ENCODE results near the gene FXN.

The FXN gene

DNA sequence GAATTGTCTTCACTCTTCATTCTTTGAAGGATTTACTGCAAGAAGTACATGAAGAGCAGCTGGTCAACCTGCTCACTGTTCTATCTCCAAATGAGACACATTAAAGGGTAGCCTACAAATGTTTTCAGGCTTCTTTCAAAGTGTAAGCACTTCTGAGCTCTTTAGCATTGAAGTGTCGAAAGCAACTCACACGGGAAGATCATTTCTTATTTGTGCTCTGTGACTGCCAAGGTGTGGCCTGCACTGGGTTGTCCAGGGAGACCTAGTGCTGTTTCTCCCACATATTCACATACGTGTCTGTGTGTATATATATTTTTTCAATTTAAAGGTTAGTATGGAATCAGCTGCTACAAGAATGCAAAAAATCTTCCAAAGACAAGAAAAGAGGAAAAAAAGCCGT, 37.6 kb downstream of the FXN start:
- no peak overlapping the region for H3K4me3 ChIP-seq (ENCODE audit: control insufficient read depth, low read depth, low read length)
- TF ChIP-seq, protein P1, sequence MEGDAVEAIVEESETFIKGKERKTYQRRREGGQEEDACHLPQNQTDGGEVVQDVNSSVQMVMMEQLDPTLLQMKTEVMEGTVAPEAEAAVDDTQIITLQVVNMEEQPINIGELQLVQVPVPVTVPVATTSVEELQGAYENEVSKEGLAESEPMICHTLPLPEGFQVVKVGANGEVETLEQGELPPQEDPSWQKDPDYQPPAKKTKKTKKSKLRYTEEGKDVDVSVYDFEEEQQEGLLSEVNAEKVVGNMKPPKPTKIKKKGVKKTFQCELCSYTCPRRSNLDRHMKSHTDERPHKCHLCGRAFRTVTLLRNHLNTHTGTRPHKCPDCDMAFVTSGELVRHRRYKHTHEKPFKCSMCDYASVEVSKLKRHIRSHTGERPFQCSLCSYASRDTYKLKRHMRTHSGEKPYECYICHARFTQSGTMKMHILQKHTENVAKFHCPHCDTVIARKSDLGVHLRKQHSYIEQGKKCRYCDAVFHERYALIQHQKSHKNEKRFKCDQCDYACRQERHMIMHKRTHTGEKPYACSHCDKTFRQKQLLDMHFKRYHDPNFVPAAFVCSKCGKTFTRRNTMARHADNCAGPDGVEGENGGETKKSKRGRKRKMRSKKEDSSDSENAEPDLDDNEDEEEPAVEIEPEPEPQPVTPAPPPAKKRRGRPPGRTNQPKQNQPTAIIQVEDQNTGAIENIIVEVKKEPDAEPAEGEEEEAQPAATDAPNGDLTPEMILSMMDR (conservative IDR thresholded peaks at IDR 0.05; ENCODE audit: control insufficient read depth, insufficient read depth, low read depth, low read length) = no peak
- no peak for DNase-seq (ENCODE audit: low read depth)

DNA sequence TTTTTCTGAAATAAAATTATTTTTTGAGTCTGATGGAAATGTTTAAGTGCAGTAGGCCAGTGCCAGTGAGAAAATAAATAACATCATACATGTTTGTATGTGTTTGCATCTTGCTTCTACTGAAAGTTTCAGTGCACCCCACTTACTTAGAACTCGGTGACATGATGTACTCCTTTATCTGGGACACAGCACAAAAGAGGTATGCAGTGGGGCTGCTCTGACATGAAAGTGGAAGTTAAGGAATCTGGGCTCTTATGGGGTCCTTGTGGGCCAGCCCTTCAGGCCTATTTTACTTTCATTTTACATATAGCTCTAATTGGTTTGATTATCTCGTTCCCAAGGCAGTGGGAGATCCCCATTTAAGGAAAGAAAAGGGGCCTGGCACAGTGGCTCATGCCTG, 39.2 kb downstream of the FXN start:
- H3K4me3 ChIP-seq (ENCODE audit: control insufficient read depth, low read depth, low read length) = no peak overlapping the region
- TF ChIP-seq, protein P1 (conservative IDR thresholded peaks at IDR 0.05; ENCODE audit: control insufficient read depth, insufficient read depth, low read depth, low read length) = no peak
- DNase-seq (ENCODE audit: low read depth) = no peak

DNA sequence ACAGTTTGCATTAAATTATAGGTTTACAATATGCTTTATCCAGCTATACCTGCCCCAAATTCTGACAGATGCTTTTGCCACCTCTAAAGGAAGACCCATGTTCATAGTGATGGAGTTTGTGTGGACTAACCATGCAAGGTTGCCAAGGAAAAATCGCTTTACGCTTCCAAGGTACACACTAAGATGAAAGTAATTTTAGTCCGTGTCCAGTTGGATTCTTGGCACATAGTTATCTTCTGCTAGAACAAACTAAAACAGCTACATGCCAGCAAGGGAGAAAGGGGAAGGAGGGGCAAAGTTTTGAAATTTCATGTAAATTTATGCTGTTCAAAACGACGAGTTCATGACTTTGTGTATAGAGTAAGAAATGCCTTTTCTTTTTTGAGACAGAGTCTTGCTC, 41.0 kb downstream of the FXN start:
- TF ChIP-seq, protein P1 (conservative IDR thresholded peaks at IDR 0.05; ENCODE audit: control insufficient read depth, insufficient read depth, low read depth, low read length) = no peak
- DNase-seq (ENCODE audit: low read depth) = no peak
- no peak overlapping the region for H3K4me3 ChIP-seq (ENCODE audit: control insufficient read depth, low read depth, low read length)

DNA sequence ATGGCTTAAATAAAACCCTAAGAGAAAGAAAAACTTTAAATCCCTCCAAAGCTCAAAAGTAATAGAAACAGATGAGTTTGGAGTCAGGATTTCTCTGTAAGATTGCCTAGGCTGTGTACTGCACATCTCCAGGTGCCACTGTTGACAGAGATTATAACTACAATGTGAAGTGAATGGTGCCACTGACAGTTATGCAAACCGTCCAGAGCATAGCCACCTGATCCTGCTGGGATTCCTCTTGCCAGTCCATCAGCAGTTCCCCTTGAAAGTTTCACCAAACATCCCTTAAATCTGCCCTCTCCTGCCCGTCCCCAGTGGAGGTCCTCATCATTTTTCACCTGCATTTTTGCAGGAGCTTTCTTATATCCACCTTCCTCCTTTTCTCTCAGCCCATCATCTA, 42.5 kb downstream of the FXN start:
- no peak overlapping the region for H3K4me3 ChIP-seq (ENCODE audit: control insufficient read depth, low read depth, low read length)
- TF ChIP-seq, protein P1 (conservative IDR thresholded peaks at IDR 0.05; ENCODE audit: control insufficient read depth, insufficient read depth, low read depth, low read length) = no peak
- DNase-seq (ENCODE audit: low read depth) = no peak

- no peak overlapping the region for H3K4me3 ChIP-seq (ENCODE audit: control insufficient read depth, low read depth, low read length)
- TF ChIP-seq, protein P1 (conservative IDR thresholded peaks at IDR 0.05; ENCODE audit: control insufficient read depth, insufficient read depth, low read depth, low read length) = no peak
- DNase-seq (ENCODE audit: low read depth) = peak; percentile 65
These were observed 43.0 kb downstream of the FXN start for GRCh38 chr9:69078581-69078980.

DNA sequence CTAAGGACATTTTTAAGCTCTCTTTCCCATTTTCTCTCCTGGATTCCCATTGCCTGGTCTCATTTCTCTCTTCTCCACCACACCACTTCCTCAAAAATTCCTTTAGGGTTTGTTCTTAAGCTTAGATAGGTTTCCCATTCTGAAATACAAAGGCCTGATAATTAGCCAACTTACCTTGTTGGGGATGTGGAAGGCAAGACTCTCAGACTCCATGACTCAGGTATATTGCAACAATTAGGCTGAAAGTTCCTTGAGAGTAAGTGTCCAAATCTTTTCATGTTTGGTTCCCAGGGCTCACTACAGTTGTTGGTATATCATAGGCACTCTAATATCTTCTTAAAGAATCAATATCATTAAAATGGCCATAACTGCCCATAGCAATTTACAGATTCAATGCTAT, 43.6 kb downstream of the FXN start:
- TF ChIP-seq, protein P1 (conservative IDR thresholded peaks at IDR 0.05; ENCODE audit: control insufficient read depth, insufficient read depth, low read depth, low read length) = no peak
- no peak for DNase-seq (ENCODE audit: low read depth)
- H3K4me3 ChIP-seq (ENCODE audit: control insufficient read depth, low read depth, low read length) = no peak overlapping the region

GRCh38 chr9:69081261-69081660, 45.7 kb downstream of the FXN start:
- H3K4me3 ChIP-seq (ENCODE audit: control insufficient read depth, low read depth, low read length) = no peak overlapping the region
- DNase-seq (ENCODE audit: low read depth) = no peak
- TF ChIP-seq, protein P1 (conservative IDR thresholded peaks at IDR 0.05; ENCODE audit: control insufficient read depth, insufficient read depth, low read depth, low read length) = no peak

Measured in fibroblast of mammary gland (primary cell).